HG02588 (cell line): ENCODE data around the gene AKAP5.

ENCODE experiments used
- ATAC-seq: cut with Tn5 transposase; IDR thresholded peaks from one replicate; pipeline ENCODE4 v1.9.1; 2021; ENCODE audit warnings: mild to moderate bottlenecking, moderate library complexity; ENCODE audit not compliant: unreplicated experiment

AKAP5 gene

DNA sequence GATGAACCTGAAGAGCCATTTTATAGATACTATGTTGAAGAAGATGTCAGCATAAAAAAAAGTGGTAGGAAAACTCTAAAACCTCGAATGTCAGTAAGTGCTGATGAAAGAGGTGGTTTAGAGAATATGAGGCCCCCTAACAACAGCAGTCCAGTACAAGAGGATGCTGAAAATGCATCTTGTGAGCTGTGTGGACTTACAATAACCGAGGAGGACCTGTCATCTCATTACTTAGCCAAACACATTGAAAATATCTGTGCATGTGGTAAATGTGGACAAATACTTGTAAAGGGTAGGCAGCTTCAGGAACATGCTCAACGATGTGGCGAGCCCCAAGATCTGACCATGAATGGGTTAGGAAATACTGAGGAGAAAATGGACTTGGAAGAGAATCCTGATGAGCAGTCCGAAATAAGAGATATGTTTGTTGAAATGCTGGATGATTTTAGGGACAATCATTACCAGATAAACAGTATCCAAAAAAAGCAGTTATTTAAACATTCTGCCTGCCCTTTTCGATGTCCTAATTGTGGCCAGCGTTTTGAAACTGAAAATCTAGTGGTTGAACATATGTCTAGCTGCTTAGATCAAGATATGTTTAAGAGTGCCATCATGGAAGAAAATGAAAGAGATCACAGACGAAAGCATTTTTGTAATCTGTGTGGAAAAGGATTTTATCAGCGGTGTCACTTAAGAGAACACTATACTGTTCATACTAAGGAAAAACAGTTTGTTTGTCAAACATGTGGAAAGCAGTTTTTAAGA lies 57.5 kb downstream of the AKAP5 start:
- ATAC-seq, result no peak
